GM23338 (cell line): ENCODE results near the gene TSPAN33. TPM values are rescaled to one million over a fixed set of nuclear protein-coding genes. Genes with fewer than 3 reads are reported as not detected.

ENCODE experiments used
- ATAC-seq: fragments of 200-7000 bp; cut with Tn5 transposase; 3 replicates; pipeline ENCODE4 v1.9.1; 2020
- DNase-seq: peaks from one replicate; pipeline ENCODE4 v3.0.0-alpha.2; 2015; ENCODE audit warnings: low spot score
- H2AFZ ChIP-seq: fragments of 200-600 bp; sonication (generic); 2 replicates; pipeline ENCODE4 v1.8.0; 2016; ENCODE audit warnings: antibody characterized with exemption, mild to moderate bottlenecking, moderate library complexity
- H3F3A ChIP-seq: fragments of 200-600 bp; sonication (generic); replicated peaks from 2 replicates; pipeline ENCODE4 v1.8.0; 2017; ENCODE audit warnings: antibody characterized with exemption, mixed run types, low read depth
- H3K27ac ChIP-seq: fragments of 200-600 bp; sonication (generic); 2 replicates; pipeline ENCODE4 v1.6.1; 2016; ENCODE audit warnings: low read depth
- H3K27me3 ChIP-seq: fragments of 200-600 bp; sonication (generic); 2 replicates; pipeline ENCODE4 v1.8.0; 2016; ENCODE audit warnings: mild to moderate bottlenecking, mixed run types, moderate library complexity; ENCODE audit not compliant: insufficient read depth
- H3K36me3 ChIP-seq: fragments of 200-600 bp; sonication (generic); 2 replicates; pipeline ENCODE4 v1.8.0; 2016; ENCODE audit warnings: mild to moderate bottlenecking; ENCODE audit not compliant: insufficient read depth
- H3K4me1 ChIP-seq: fragments of 200-600 bp; sonication (generic); 2 replicates; pipeline ENCODE4 v1.8.0; 2016; ENCODE audit warnings: mild to moderate bottlenecking, moderate library complexity; ENCODE audit not compliant: insufficient read depth
- H3K4me2 ChIP-seq: fragments of 200-600 bp; sonication (generic); 2 replicates; pipeline ENCODE4 v1.7.1; 2017; ENCODE audit warnings: mixed run types
- H3K4me3 ChIP-seq: fragments of 200-600 bp; sonication (generic); 2 replicates; pipeline ENCODE4 v1.6.1; 2016; ENCODE audit warnings: mixed run types
- H3K79me2 ChIP-seq: fragments of 200-600 bp; sonication (generic); replicated peaks from 2 replicates; pipeline ENCODE4 v1.8.0; 2017; ENCODE audit warnings: mild to moderate bottlenecking; ENCODE audit not compliant: insufficient read depth
- H3K9me2 ChIP-seq: fragments of 200-600 bp; sonication (generic); 2 replicates; pipeline ENCODE4 v1.8.0; 2017; ENCODE audit not compliant: insufficient read depth
- H4K20me1 ChIP-seq: fragments of 200-600 bp; sonication (generic); replicated peaks from 2 replicates; pipeline ENCODE4 v1.8.0; 2017; ENCODE audit warnings: mild to moderate bottlenecking; ENCODE audit not compliant: insufficient read depth
- H3K27ac Mint-ChIP-seq: 2 replicates; pipeline ENCODE4 v1.8.0; 2020; ENCODE audit warnings: inconsistent platforms, mild to moderate bottlenecking, moderate library complexity, mixed read lengths
- H3K27me3 Mint-ChIP-seq: 3 replicates; pipeline ENCODE4 v1.8.0; 2022; ENCODE audit warnings: low read depth, mild to moderate bottlenecking, moderate library complexity, mixed read lengths, inconsistent platforms; ENCODE audit not compliant: insufficient read depth, poor library complexity
- H3K36me3 Mint-ChIP-seq: 3 replicates; pipeline ENCODE4 v1.8.0; 2021; ENCODE audit warnings: low read depth, mild to moderate bottlenecking, inconsistent platforms, moderate library complexity, mixed read lengths
- H3K4me1 Mint-ChIP-seq: 3 replicates; pipeline ENCODE4 v1.8.0; 2020; ENCODE audit warnings: mild to moderate bottlenecking, inconsistent platforms, mixed read lengths
- H3K4me3 Mint-ChIP-seq: 3 replicates; pipeline ENCODE4 v1.8.0; 2021; ENCODE audit warnings: moderate library complexity, mild to moderate bottlenecking, inconsistent platforms, mixed read lengths
- H3K9me3 Mint-ChIP-seq: 3 replicates; pipeline ENCODE4 v1.8.0; 2020; ENCODE audit warnings: moderate library complexity, mild to moderate bottlenecking, inconsistent platforms, mixed read lengths
- JUNB ChIP-seq: IDR thresholded peaks from one replicate; pipeline ENCODE4 v1.6.1; 2016; ENCODE audit warnings: antibody characterized with exemption; ENCODE audit not compliant: unreplicated experiment
- POLR2AphosphoS5 ChIP-seq: IDR thresholded peaks from 2 replicates; pipeline ENCODE4 v1.6.1; 2016; ENCODE audit warnings: antibody characterized with exemption, low read depth
- ZNF114 ChIP-seq: fragments of 250-450 bp; sonication (Bioruptor Pico); IDR thresholded peaks from 2 replicates; pipeline ENCODE4 v1.5.0; 2020; ENCODE audit warnings: mild to moderate bottlenecking, moderate library complexity
- ZNF331 ChIP-seq: fragments of 250-450 bp; sonication (Bioruptor Pico); IDR thresholded peaks from 2 replicates; pipeline ENCODE4 v1.5.0; 2020; ENCODE audit warnings: low read depth, mild to moderate bottlenecking, moderate library complexity
- polyA plus RNA-seq: library from polyadenylated mRNA; unstranded; fragments of >200 nt; fragmentation: Nextera tagmentation; extraction: Ambion mirVana; gene quantifications from 2 replicates; pipeline ENCODE4 v1.2.1, GENCODE V29; 2016
- total RNA-seq: library from RNA; depleted of rRNA; stranded (reverse); fragments of >200 nt; shearing (Covaris generic); gene quantifications from 2 replicates; pipeline ENCODE4 v1.2.3, GENCODE V29; 2014
- TF ChIP-seq, protein P1 (sequence below), 2 experiments: fragments of 200-600 bp in 1 of 2; sonication (generic) in 1 of 2; conservative IDR thresholded peaks; 2 replicates each; pipeline versions ENCODE4 v1.5.1 to v1.6.1; 2016 to 2017; ENCODE audit warnings: antibody characterized with exemption in 2 of 2, low read depth in 2 of 2, mild to moderate bottlenecking in 2 of 2, moderate library complexity in 1 of 2
- TF ChIP-seq, protein P2 (sequence below): fragments of 250-450 bp; sonication (Bioruptor Pico); IDR thresholded peaks from 2 replicates; pipeline ENCODE4 v1.5.0; 2020; ENCODE audit warnings: mild to moderate bottlenecking, moderate library complexity

Gene TSPAN33
- total and polyA plus RNA-seq, 2 experiments from 2014 or later = 17.6 to 51.5 TPM

DNA sequence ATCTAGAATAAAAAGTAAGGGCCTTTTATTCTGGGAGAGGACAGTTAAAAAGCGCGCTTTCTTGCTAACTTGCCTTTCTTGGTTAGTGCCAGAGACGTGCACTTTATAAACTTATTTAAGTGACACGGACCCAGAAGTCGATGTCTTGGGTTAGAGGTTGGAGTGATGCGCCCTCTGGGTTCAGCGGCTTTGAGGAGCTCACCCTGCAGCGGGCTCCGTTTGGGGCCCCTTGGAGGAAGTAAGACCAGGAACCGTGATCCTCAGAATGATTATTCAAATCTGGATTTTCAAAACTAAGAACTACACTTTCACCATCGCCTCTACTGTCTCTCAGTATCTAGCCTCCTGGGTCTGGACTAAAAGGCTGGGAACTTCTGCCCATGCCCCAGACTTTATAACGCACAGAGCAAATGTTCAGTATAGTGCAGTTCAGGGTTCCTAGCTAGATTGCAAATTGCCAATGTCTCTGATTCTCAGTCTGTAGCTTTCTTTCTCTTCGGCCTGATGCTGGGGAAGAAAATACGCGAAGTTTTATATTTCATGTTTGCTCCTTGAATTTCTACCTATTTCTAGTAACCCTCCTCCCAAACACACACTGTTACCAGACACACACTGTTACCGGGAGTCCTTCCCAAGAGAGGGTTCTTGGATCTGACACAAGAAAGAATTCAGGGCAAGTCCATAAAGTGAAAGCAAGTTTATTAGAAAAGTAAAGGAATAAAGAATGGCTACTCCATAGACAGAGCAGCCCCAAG, 25.4 kb downstream of the TSPAN33 start:
- no peak overlapping the region for H2AFZ ChIP-seq
- no peaks in the 10 kb centered on the region for H3K27me3 ChIP-seq
- Mint-ChIP-seq H3K4me1 (peaks cover 42% of the 10 kb centered on the region), H3K36me3 (peaks cover 13% of the 10 kb centered on the region), H3K27ac (peak overlapping the region; percentile 93), H3K27me3 (peaks cover 16% of the 10 kb centered on the region), H3K9me3 (no peaks in the 10 kb centered on the region), H3K4me3 (peak overlapping the region; percentile 76)
- peaks cover 19% of the 10 kb centered on the region for H3K4me1 ChIP-seq
- H3K9me2 ChIP-seq = no peaks in the 10 kb centered on the region
- ATAC-seq (peak; percentile 52), DNase-seq (peak; percentile 68)
- H4K20me1 ChIP-seq = no peaks in the 10 kb centered on the region
- H3K4me2 ChIP-seq = peak overlapping the region; percentile 90
- peak overlapping the region; percentile 93 for H3K27ac ChIP-seq
- TF ChIP-seq JUNB (no peak), ZNF331 (CRISPR knock-in tag) (no peak), POLR2AphosphoS5 (no peak), ZNF114 (no peak)
- TF ChIP-seq, protein P1, sequence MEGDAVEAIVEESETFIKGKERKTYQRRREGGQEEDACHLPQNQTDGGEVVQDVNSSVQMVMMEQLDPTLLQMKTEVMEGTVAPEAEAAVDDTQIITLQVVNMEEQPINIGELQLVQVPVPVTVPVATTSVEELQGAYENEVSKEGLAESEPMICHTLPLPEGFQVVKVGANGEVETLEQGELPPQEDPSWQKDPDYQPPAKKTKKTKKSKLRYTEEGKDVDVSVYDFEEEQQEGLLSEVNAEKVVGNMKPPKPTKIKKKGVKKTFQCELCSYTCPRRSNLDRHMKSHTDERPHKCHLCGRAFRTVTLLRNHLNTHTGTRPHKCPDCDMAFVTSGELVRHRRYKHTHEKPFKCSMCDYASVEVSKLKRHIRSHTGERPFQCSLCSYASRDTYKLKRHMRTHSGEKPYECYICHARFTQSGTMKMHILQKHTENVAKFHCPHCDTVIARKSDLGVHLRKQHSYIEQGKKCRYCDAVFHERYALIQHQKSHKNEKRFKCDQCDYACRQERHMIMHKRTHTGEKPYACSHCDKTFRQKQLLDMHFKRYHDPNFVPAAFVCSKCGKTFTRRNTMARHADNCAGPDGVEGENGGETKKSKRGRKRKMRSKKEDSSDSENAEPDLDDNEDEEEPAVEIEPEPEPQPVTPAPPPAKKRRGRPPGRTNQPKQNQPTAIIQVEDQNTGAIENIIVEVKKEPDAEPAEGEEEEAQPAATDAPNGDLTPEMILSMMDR (conservative IDR thresholded peaks at IDR 0.05; ENCODE audit: low read depth in 2 of 2) = peak; percentile 15; a peak in 3 of 4 replicates
- TF ChIP-seq, protein P2, sequence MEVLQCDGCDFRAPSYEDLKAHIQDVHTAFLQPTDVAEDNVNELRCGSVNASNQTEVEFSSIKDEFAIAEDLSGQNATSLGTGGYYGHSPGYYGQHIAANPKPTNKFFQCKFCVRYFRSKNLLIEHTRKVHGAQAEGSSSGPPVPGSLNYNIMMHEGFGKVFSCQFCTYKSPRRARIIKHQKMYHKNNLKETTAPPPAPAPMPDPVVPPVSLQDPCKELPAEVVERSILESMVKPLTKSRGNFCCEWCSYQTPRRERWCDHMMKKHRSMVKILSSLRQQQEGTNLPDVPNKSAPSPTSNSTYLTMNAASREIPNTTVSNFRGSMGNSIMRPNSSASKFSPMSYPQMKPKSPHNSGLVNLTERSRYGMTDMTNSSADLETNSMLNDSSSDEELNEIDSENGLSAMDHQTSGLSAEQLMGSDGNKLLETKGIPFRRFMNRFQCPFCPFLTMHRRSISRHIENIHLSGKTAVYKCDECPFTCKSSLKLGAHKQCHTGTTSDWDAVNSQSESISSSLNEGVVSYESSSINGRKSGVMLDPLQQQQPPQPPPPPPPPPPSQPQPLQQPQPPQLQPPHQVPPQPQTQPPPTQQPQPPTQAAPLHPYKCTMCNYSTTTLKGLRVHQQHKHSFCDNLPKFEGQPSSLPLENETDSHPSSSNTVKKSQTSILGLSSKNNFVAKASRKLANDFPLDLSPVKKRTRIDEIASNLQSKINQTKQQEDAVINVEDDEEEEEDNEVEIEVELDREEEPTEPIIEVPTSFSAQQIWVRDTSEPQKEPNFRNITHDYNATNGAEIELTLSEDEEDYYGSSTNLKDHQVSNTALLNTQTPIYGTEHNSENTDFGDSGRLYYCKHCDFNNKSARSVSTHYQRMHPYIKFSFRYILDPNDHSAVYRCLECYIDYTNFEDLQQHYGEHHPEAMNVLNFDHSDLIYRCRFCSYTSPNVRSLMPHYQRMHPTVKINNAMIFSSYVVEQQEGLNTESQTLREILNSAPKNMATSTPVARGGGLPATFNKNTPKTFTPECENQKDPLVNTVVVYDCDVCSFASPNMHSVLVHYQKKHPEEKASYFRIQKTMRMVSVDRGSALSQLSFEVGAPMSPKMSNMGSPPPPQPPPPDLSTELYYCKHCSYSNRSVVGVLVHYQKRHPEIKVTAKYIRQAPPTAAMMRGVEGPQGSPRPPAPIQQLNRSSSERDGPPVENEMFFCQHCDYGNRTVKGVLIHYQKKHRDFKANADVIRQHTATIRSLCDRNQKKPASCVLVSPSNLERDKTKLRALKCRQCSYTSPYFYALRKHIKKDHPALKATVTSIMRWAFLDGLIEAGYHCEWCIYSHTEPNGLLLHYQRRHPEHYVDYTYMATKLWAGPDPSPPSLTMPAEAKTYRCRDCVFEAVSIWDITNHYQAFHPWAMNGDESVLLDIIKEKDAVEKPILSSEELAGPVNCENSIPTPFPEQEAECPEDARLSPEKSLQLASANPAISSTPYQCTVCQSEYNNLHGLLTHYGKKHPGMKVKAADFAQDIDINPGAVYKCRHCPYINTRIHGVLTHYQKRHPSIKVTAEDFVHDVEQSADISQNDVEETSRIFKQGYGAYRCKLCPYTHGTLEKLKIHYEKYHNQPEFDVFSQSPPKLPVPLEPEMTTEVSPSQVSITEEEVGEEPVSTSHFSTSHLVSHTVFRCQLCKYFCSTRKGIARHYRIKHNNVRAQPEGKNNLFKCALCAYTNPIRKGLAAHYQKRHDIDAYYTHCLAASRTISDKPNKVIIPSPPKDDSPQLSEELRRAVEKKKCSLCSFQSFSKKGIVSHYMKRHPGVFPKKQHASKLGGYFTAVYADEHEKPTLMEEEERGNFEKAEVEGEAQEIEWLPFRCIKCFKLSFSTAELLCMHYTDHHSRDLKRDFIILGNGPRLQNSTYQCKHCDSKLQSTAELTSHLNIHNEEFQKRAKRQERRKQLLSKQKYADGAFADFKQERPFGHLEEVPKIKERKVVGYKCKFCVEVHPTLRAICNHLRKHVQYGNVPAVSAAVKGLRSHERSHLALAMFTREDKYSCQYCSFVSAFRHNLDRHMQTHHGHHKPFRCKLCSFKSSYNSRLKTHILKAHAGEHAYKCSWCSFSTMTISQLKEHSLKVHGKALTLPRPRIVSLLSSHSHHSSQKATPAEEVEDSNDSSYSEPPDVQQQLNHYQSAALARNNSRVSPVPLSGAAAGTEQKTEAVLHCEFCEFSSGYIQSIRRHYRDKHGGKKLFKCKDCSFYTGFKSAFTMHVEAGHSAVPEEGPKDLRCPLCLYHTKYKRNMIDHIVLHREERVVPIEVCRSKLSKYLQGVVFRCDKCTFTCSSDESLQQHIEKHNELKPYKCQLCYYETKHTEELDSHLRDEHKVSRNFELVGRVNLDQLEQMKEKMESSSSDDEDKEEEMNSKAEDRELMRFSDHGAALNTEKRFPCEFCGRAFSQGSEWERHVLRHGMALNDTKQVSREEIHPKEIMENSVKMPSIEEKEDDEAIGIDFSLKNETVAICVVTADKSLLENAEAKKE (CRISPR knock-in tag) = no peak
- peak overlapping the region; percentile 68 for H3K4me3 ChIP-seq
- peaks cover 9% of the 10 kb centered on the region for H3K36me3 ChIP-seq
- peaks cover 3% of the 10 kb centered on the region; the same call in 1 of the 2 replicates for H3F3A ChIP-seq
- no peaks in the 10 kb centered on the region for H3K79me2 ChIP-seq
